WTC11 (cell line): ENCODE data around the gene ATM. TPM values are rescaled to one million over a fixed set of nuclear protein-coding genes. Genes with fewer than 3 reads are reported as not detected.

Experiments
- ATAC-seq: fragments of 200-7000 bp; cut with Tn5 transposase; 2 replicates; pipeline ENCODE4 v1.10.0; 2021; ENCODE audit warnings: mild to moderate bottlenecking, moderate library complexity
- CTCF ChIA-PET: fragments of 300-600 bp; sonication (Branson Sonifier 250); formaldehyde crosslinking; loops from one replicate; lab custom pipeline; 2021; ENCODE audit warnings: antibody characterized with exemption; lab: Charles Lee
- POLR2A ChIA-PET: fragments of 350-600 bp; sonication (Branson Sonifier 250); formaldehyde crosslinking; loops from one replicate; lab custom pipeline; 2021; ENCODE audit warnings: antibody characterized with exemption; lab: Charles Lee
- DNase-seq: peaks from one replicate; pipeline ENCODE4 v3.0.0; 2021; ENCODE audit warnings: low spot score
- H3K27ac Mint-ChIP-seq: 2 replicates; pipeline ENCODE4 v1.8.0; 2021; ENCODE audit warnings: mixed read lengths
- H3K27me3 Mint-ChIP-seq: 2 replicates; pipeline ENCODE4 v1.8.0; 2021; ENCODE audit warnings: low read depth, mild to moderate bottlenecking, moderate library complexity, mixed read lengths
- H3K36me3 Mint-ChIP-seq: 2 replicates; pipeline ENCODE4 v1.8.0; 2021; ENCODE audit warnings: mixed read lengths
- H3K4me1 Mint-ChIP-seq: 2 replicates; pipeline ENCODE4 v1.8.0; 2022; ENCODE audit warnings: mixed read lengths
- H3K4me3 Mint-ChIP-seq: 2 replicates; pipeline ENCODE4 v1.8.0; 2021; ENCODE audit warnings: mild to moderate bottlenecking, moderate library complexity, mixed read lengths
- H3K9me3 Mint-ChIP-seq: 2 replicates; pipeline ENCODE4 v1.8.0; 2021; ENCODE audit warnings: mixed read lengths
- ATF1 ChIP-seq: sonication (generic); formaldehyde crosslinking; IDR thresholded peaks from 2 replicates; pipeline ENCODE4 v1.8.1; 2023; ENCODE audit warnings: mild to moderate bottlenecking, moderate library complexity, missing genetic modification reagents
- CBFB ChIP-seq: sonication (generic); formaldehyde crosslinking; IDR thresholded peaks from 2 replicates; pipeline ENCODE4 v1.8.1; 2022; ENCODE audit warnings: mild to moderate bottlenecking, low read depth, missing genetic modification reagents
- CREB1 ChIP-seq: sonication (generic); formaldehyde crosslinking; IDR thresholded peaks from 2 replicates; pipeline ENCODE4 v1.8.0; 2023; ENCODE audit warnings: mild to moderate bottlenecking, missing genetic modification reagents
- E2F5 ChIP-seq: sonication (generic); formaldehyde crosslinking; IDR thresholded peaks from 2 replicates; pipeline ENCODE4 v1.8.1; 2022; ENCODE audit warnings: mild to moderate bottlenecking, moderate library complexity, missing genetic modification reagents
- ELF4 ChIP-seq: sonication (generic); formaldehyde crosslinking; IDR thresholded peaks from 2 replicates; pipeline ENCODE4 v1.8.1; 2022; ENCODE audit warnings: low read depth, mild to moderate bottlenecking, moderate library complexity, missing genetic modification reagents
- ESRRA ChIP-seq: sonication (generic); formaldehyde crosslinking; IDR thresholded peaks from 2 replicates; pipeline ENCODE4 v1.8.1; 2022; ENCODE audit warnings: mild to moderate bottlenecking, missing genetic modification reagents, borderline replicate concordance
- FOXK1 ChIP-seq: sonication (generic); formaldehyde crosslinking; IDR thresholded peaks from 2 replicates; pipeline ENCODE4 v1.8.0; 2022; ENCODE audit warnings: mild to moderate bottlenecking, moderate library complexity, missing genetic modification reagents
- GRHL2 ChIP-seq: fragments of 250-450 bp; sonication (Bioruptor Pico); IDR thresholded peaks from 2 replicates; pipeline ENCODE4 v1.8.0; 2022; ENCODE audit warnings: mild to moderate bottlenecking, moderate library complexity; ENCODE audit not compliant: insufficient replicate concordance, severe bottlenecking
- JAZF1 ChIP-seq: fragments of 250-450 bp; sonication (Bioruptor Pico); IDR thresholded peaks from 2 replicates; pipeline ENCODE4 v1.9.0; 2021; ENCODE audit warnings: moderate library complexity, mild to moderate bottlenecking, inconsistent platforms
- JUN ChIP-seq: sonication (generic); formaldehyde crosslinking; IDR thresholded peaks from 2 replicates; pipeline ENCODE4 v1.8.0; 2023; ENCODE audit warnings: mild to moderate bottlenecking, missing genetic modification reagents
- NFE2L1 ChIP-seq: sonication (generic); formaldehyde crosslinking; IDR thresholded peaks from 2 replicates; pipeline ENCODE4 v1.8.1; 2023; ENCODE audit warnings: missing genetic modification reagents
- NFYB ChIP-seq: sonication (generic); formaldehyde crosslinking; conservative IDR thresholded peaks from 2 replicates; pipeline ENCODE4 v1.8.0; 2022; ENCODE audit warnings: low read depth, missing genetic modification reagents
- SMAD3 ChIP-seq: sonication (generic); formaldehyde crosslinking; IDR thresholded peaks from 2 replicates; pipeline ENCODE4 v1.8.0; 2022; ENCODE audit warnings: missing genetic modification reagents, mild to moderate bottlenecking, borderline replicate concordance
- SMAD4 ChIP-seq: sonication (generic); formaldehyde crosslinking; IDR thresholded peaks from 2 replicates; pipeline ENCODE4 v1.8.0; 2022; ENCODE audit warnings: mild to moderate bottlenecking, missing genetic modification reagents
- SP1 ChIP-seq: sonication (generic); formaldehyde crosslinking; conservative IDR thresholded peaks from 2 replicates; pipeline ENCODE4 v1.8.1; 2022; ENCODE audit warnings: missing genetic modification reagents
- TCF7 ChIP-seq: sonication (generic); formaldehyde crosslinking; IDR thresholded peaks from 2 replicates; pipeline ENCODE4 v1.8.0; 2022; ENCODE audit warnings: mild to moderate bottlenecking, low read depth, missing genetic modification reagents, moderate library complexity
- TEAD1 ChIP-seq: sonication (generic); formaldehyde crosslinking; IDR thresholded peaks from 2 replicates; pipeline ENCODE4 v1.8.0; 2022; ENCODE audit warnings: mild to moderate bottlenecking, missing genetic modification reagents
- ZMAT4 ChIP-seq: fragments of 250-450 bp; sonication (Bioruptor Pico); IDR thresholded peaks from 2 replicates; pipeline ENCODE4 v1.9.0; 2021; ENCODE audit warnings: mild to moderate bottlenecking
- ZNF138 ChIP-seq: sonication (generic); formaldehyde crosslinking; conservative IDR thresholded peaks from 2 replicates; pipeline ENCODE4 v1.8.1; 2022; ENCODE audit warnings: mild to moderate bottlenecking, moderate library complexity, missing genetic modification reagents
- ZNF263 ChIP-seq: sonication (generic); formaldehyde crosslinking; IDR thresholded peaks from 2 replicates; pipeline ENCODE4 v1.8.1; 2022; ENCODE audit warnings: low read depth, mild to moderate bottlenecking, moderate library complexity, missing genetic modification reagents
- ZNF416 ChIP-seq: fragments of 250-450 bp; sonication (Bioruptor Pico); IDR thresholded peaks from 2 replicates; pipeline ENCODE4 v1.9.0; 2021; ENCODE audit warnings: mild to moderate bottlenecking, inconsistent platforms
- ZNF425 ChIP-seq: fragments of 250-450 bp; sonication (Bioruptor Pico); conservative IDR thresholded peaks from 2 replicates; pipeline ENCODE4 v1.9.0; 2021; ENCODE audit warnings: mild to moderate bottlenecking
- ZSCAN18 ChIP-seq: fragments of 250-450 bp; sonication (Bioruptor Pico); IDR thresholded peaks from 2 replicates; pipeline ENCODE4 v2.1.2; 2022; ENCODE audit warnings: mild to moderate bottlenecking, moderate library complexity
- total RNA-seq: library from RNA; stranded (reverse); gene quantifications from 3 replicates; pipeline ENCODE4 v1.2.3, GENCODE V29; 2021
- TF ChIP-seq, protein P1 (sequence below): sonication (generic); formaldehyde crosslinking; IDR thresholded peaks from 2 replicates; pipeline ENCODE4 v1.8.1; 2023; ENCODE audit warnings: mild to moderate bottlenecking, missing genetic modification reagents, moderate library complexity
- TF ChIP-seq, protein P2 (sequence below): fragments of 250-450 bp; sonication (Bioruptor Pico); IDR thresholded peaks from 2 replicates; pipeline ENCODE4 v1.8.0; 2021; ENCODE audit warnings: mild to moderate bottlenecking
- TF ChIP-seq, protein P3 (sequence below): sonication (generic); formaldehyde crosslinking; IDR thresholded peaks from 2 replicates; pipeline ENCODE4 v1.8.1; 2023; ENCODE audit warnings: mild to moderate bottlenecking, missing genetic modification reagents, moderate library complexity

ATM gene
- total RNA-seq, 1 experiment from 2014 or later: 49.5 TPM

- ATAC-seq: no peak
- CTCF ChIA-PET: no interaction called here
- H3K36me3 Mint-ChIP-seq: peaks cover 58% of the 10 kb centered on the region
- 0 out of 2 replicates have a peak overlapping the region, but pooled peaks have one; percentile 16 for H3K27ac Mint-ChIP-seq
- TF ChIP-seq JAZF1 (CRISPR knock-in tag): no peak
- no peak for TF ChIP-seq NFYB (CRISPR knock-in tag)
- TF ChIP-seq, protein P1, sequence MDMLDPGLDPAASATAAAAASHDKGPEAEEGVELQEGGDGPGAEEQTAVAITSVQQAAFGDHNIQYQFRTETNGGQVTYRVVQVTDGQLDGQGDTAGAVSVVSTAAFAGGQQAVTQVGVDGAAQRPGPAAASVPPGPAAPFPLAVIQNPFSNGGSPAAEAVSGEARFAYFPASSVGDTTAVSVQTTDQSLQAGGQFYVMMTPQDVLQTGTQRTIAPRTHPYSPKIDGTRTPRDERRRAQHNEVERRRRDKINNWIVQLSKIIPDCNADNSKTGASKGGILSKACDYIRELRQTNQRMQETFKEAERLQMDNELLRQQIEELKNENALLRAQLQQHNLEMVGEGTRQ: no peak
- TF ChIP-seq, all 79 proteins: peak for 0
- POLR2A ChIA-PET: interaction anchor here (1.0 kb wide), 1 partner anchor 12 kb away, joined by 4 read pairs; the partner anchor contains the start of gene NPAT
- no peak overlapping the region for H3K4me3 Mint-ChIP-seq
- DNase-seq: no peak
- no peaks in the 10 kb centered on the region for H3K27me3 Mint-ChIP-seq
- peaks cover 4% of the 10 kb centered on the region for H3K9me3 Mint-ChIP-seq
- H3K4me1 Mint-ChIP-seq: no peaks in the 10 kb centered on the region
These were observed 12.4 kb upstream of the ATM start for GRCh38 chr11:108210441-108210840.

DNA sequence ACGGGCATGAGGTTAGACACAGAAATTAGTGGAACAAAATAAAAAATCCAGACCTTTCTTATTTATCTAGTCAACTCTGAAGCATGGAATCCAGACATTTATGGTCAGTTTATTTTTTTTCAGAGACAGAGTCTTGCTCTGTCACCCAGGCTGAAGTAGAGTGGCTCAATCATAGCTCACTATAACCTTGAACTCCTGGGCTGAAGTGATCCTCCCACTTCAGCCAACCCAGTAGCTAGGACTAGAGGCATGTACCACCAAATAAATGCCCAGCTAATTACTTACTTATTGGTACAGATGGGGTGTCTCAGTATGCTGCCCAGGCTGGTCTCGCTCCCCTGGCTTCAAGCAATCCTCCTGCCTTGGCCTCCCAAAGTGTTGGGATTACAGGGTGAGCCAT, 9.1 kb upstream of the ATM start:
- H3K9me3 Mint-ChIP-seq: no peaks in the 10 kb centered on the region
- H3K4me3 Mint-ChIP-seq: no peak overlapping the region
- peaks cover 28% of the 10 kb centered on the region for H3K36me3 Mint-ChIP-seq
- peaks cover 4% of the 10 kb centered on the region for H3K4me1 Mint-ChIP-seq
- no peak for DNase-seq
- TF ChIP-seq ZNF425 (CRISPR knock-in tag) (no peak), E2F5 (CRISPR knock-in tag) (no peak), ESRRA (CRISPR knock-in tag) (no peak), SMAD4 (CRISPR knock-in tag) (no peak), ATF1 (CRISPR knock-in tag) (no peak), CREB1 (no peak), NFE2L1 (CRISPR knock-in tag) (no peak), ZNF263 (no peak), ELF4 (CRISPR knock-in tag) (no peak), JAZF1 (CRISPR knock-in tag) (no peak), SP1 (CRISPR knock-in tag) (no peak), SMAD3 (CRISPR knock-in tag) (no peak), FOXK1 (CRISPR knock-in tag) (no peak), ZMAT4 (CRISPR knock-in tag) (no peak), CBFB (CRISPR knock-in tag) (no peak)
- TF ChIP-seq, protein P2, sequence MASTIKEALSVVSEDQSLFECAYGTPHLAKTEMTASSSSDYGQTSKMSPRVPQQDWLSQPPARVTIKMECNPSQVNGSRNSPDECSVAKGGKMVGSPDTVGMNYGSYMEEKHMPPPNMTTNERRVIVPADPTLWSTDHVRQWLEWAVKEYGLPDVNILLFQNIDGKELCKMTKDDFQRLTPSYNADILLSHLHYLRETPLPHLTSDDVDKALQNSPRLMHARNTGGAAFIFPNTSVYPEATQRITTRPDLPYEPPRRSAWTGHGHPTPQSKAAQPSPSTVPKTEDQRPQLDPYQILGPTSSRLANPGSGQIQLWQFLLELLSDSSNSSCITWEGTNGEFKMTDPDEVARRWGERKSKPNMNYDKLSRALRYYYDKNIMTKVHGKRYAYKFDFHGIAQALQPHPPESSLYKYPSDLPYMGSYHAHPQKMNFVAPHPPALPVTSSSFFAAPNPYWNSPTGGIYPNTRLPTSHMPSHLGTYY (CRISPR knock-in tag): no peak
- ChIA-PET CTCF (no interaction called here), POLR2A (interaction anchor here (0.6 kb wide), 1 partner anchor 9 kb away, joined by 3 read pairs; the partner anchor contains the start of genes ATM and NPAT)
- ATAC-seq: no peak
- H3K27ac Mint-ChIP-seq: no peak overlapping the region
- H3K27me3 Mint-ChIP-seq: no peaks in the 10 kb centered on the region

DNA sequence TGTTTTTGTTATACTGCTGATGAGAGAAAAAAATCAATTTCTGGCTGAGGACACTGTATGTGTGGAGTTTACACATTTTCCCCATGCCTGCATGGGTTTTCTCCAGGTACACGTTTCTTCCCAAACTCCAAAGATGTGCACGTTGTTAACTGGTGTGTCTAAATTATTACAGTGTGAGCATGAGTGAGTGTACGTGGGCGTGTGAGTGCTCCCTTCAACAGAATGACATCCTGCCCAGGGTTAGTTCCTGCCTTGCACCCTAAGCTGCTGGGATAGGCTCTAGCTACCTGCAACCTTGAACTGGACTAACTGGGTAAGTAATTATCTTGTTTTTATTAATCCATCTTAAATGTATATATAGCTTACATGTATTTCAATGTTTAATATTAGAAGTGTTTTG, 5.9 kb upstream of the ATM start:
- no peak for ATAC-seq
- Mint-ChIP-seq H3K27ac (0 out of 2 replicates have a peak overlapping the region, but pooled peaks have one; percentile 10), H3K36me3 (peaks cover 13% of the 10 kb centered on the region), H3K9me3 (no peaks in the 10 kb centered on the region), H3K4me1 (peaks cover 28% of the 10 kb centered on the region), H3K27me3 (no peaks in the 10 kb centered on the region), H3K4me3 (no peak overlapping the region)
- CTCF ChIA-PET: interaction anchor here (0.6 kb wide), 1 partner anchor 50 kb away, joined by 4 read pairs; no protein-coding TSS in a partner anchor
- POLR2A ChIA-PET: no interaction called here
- no peak for DNase-seq
- TF ChIP-seq, protein P3, sequence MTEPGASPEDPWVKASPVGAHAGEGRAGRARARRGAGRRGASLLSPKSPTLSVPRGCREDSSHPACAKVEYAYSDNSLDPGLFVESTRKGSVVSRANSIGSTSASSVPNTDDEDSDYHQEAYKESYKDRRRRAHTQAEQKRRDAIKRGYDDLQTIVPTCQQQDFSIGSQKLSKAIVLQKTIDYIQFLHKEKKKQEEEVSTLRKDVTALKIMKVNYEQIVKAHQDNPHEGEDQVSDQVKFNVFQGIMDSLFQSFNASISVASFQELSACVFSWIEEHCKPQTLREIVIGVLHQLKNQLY (CRISPR knock-in tag): no peak
- TF ChIP-seq TCF7 (CRISPR knock-in tag) (no peak), GRHL2 (CRISPR knock-in tag) (no peak), JUN (CRISPR knock-in tag) (no peak), TEAD1 (CRISPR knock-in tag) (no peak), ZSCAN18 (CRISPR knock-in tag) (no peak), ZNF416 (CRISPR knock-in tag) (no peak), ZNF138 (CRISPR knock-in tag) (no peak)
